GM12892 (cell line): ENCODE data around the gene LIMS2.

Experiments used
- POLR2A ChIP-seq: IDR thresholded peaks from 2 replicates; pipeline ENCODE4 v1.6.1; 2011; ENCODE audit warnings: low read depth, low read length, control low read depth
- POLR2AphosphoS5 ChIP-seq: IDR thresholded peaks from 2 replicates; pipeline ENCODE4 v1.6.1; 2011; ENCODE audit warnings: low read depth, low read length, control low read depth
- TAF1 ChIP-seq: IDR thresholded peaks from 2 replicates; pipeline ENCODE4 v1.6.1; 2011; ENCODE audit warnings: low read depth, mild to moderate bottlenecking, control low read depth, low read length, borderline replicate concordance

- TF ChIP-seq POLR2A (no peak), POLR2AphosphoS5 (no peak), TAF1 (no peak)
Measured at GRCh38 chr2:127657232-127657595, 18.1 kb downstream of the LIMS2 start.
